ENCODE results near the gene S100A1. TPM values are rescaled to one million over a fixed set of nuclear protein-coding genes. Genes with fewer than 3 reads are reported as not detected.
"Not testable (repeated sequence)": the region's sequence is repeated elsewhere in the genome, so short reads cannot be mapped to it uniquely, and the experiment has no call there.

Gene S100A1
- total RNA-seq, 1 experiment from 2014 or later: not detected

DNA sequence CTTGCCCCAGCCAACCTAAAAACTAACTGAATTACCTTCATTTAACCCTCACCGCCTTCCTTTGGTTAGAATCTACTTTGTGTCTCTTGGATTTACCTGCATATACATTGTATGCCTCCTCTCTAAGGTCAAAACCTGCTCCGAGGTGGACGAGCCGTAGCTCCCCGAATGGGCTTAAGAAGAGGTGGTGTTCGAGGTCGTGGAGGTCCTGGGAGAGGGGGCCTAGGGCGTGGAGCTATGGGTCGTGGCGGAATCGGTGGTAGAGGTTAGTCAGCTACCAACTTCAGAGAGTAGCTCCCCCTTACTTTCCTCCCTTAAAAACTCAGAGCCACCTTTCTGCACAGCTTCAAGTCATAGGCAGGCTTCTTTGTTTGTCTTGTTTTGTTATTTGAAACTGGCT is 14.9 kb downstream of the S100A1 start:
- no peak for DNase-seq (ENCODE audit: low read depth)
- in situ Hi-C loops (cut with HindIII; ENCODE audit: low pct_unique_long_range_greater_than_20kb, low sequenced_read_pairs): no loop called here

DNA sequence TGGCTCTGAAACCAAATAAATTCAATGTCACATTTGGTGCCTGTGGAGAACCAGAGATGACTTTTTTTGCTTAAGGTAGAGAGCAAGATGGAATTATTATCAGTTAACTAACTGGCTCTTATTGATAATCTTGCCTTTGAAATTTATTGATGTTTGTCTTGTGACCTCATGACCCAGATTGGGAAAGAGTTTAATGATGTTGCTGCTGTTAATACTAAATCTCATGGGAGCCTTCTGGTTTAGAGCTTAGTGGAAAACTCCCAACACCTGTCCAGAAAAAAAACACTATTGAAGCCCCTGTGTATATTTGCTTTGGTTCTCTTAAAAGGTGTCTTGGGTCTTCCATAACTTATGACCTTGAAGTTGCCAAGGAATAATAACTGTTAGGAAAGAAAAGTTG is 15.6 kb downstream of the S100A1 start:
- no peak for DNase-seq (ENCODE audit: low read depth)
- in situ Hi-C loops (cut with HindIII; ENCODE audit: low pct_unique_long_range_greater_than_20kb, low sequenced_read_pairs): no loop called here

DNA sequence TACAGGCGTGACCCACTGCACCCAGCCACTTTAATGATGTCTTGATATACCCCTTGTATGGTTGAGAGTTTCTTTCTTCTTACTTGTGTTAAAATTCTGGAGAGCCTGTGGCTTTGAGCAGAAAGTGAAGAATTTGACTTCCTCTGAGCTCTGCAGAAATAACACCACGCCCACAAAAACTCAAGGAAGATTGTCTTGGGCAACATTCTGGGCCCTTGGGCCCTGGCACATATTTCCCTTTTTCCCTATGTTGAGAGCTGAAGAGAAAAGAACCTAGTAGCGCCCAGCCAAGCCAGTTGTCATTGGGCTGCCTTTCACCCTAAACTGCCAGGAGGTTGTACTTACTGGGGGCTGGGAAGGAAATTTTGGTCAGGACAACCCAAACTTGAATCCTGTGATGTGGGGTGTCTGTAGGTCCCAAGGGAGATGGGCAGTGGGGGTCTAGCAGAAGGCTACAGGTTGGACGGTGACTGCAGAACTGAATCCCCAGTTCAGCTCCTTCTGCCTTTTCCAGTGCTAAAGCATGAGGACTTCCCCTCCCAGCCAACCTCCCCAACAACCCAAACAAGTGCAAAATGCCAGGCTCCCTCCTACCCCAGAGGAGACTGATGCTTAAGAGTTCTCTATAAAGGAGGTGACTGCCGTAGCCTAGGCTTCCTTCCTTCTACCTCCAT is 18.6 kb downstream of the S100A1 start:
- no peak for DNase-seq (ENCODE audit: low read depth)
- in situ Hi-C loops (cut with HindIII; ENCODE audit: low pct_unique_long_range_greater_than_20kb, low sequenced_read_pairs): no loop called here

- DNase-seq (ENCODE audit: low read depth): no peak
- in situ Hi-C loops (cut with HindIII; ENCODE audit: low pct_unique_long_range_greater_than_20kb, low sequenced_read_pairs): no loop called here
Measured at GRCh38 chr1:153647346-153647714, 19.1 kb downstream of the S100A1 start.

DNA sequence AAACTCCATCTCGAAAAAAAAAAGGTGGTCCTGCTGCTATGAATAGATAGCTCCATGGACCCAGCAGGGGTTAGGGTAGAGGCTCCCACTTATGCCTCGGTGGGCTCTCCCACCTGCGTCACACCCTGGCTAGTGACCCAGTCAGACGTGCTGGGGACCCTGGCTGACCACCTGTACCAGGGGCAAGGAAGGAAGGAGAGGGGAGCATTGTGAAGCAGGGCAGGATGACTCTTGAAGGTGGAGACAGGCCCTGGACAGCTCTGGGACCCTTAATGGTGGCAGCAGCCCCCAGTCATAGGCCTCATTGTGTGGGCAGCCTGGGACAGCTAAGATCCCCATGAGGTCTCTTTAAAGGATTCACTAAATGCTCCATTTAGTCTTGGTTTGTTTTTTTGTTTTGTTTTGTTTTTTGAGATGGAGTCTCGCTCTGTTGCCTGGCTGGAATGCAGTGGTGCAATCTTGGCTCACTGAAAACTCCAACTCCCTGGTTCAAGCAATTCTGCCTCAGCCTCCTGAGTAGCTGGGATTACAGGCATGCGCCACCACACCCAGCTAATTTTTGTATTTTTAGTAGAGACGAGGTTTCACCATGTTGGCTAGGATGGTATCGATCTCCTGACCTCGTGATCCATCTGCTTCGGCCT is 19.9 kb downstream of the S100A1 start:
- peak; percentile 25 for DNase-seq (ENCODE audit: low read depth)
- in situ Hi-C loops (cut with HindIII; ENCODE audit: low pct_unique_long_range_greater_than_20kb, low sequenced_read_pairs): no loop called here

GRCh38 chr1:153649137-153649862 is 21.1 kb downstream of the S100A1 start:
- in situ Hi-C loops (cut with HindIII; ENCODE audit: low pct_unique_long_range_greater_than_20kb, low sequenced_read_pairs): no loop called here
- no peak for DNase-seq (ENCODE audit: low read depth)

DNA sequence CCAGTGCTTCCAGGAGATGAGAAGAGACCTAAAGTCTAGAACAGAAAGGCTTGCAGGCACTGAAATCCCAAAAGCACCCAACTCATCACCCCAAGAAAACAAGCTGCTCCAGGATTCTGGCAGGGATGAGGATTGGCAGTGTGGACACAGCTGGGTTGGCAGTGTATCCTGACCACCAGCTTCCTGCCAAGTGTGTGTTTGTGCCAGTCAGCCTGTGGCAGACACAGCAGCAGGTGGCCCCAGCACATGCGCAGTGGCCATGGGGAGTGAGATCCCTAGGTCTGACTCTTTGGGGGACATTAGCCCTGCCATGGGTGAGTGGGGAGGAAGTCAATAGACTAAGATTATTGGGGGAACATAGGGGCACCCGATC is 21.6 kb downstream of the S100A1 start:
- in situ Hi-C loops (cut with HindIII; ENCODE audit: low pct_unique_long_range_greater_than_20kb, low sequenced_read_pairs): no loop called here

GRCh38 chr1:153651771-153652170 is 23.5 kb downstream of the S100A1 start:
- in situ Hi-C loops (cut with HindIII; ENCODE audit: low pct_unique_long_range_greater_than_20kb, low sequenced_read_pairs): no loop called here
- DNase-seq (ENCODE audit: low read depth): no peak

More for the DNA sequence above, 21.6 kb downstream of the S100A1 start:
- no peak for DNase-seq (ENCODE audit: low read depth)

GRCh38 chr1:153652805-153653500 is 24.7 kb downstream of the S100A1 start:
- no peak for DNase-seq (ENCODE audit: low read depth)
- in situ Hi-C loops (cut with HindIII; ENCODE audit: low pct_unique_long_range_greater_than_20kb, low sequenced_read_pairs): no loop called here

DNA sequence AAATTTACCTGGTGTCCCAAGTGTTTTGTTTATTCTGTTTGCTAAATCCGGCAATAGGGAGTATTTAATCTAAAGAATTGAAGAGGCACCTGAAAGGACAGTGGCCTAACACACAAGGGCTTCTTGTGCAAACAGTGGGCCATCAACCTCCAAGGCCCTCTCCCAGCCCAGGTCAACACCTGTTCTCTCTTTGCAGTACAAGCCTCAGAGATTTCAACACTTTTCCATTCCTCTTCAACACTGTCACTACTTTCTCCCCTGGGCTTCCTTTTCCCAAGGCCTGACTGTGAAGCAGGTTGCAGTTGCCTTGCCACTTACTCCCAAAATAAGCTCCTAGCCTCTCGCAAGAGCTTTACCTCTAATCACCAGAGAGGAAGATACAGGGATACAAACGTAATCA is 27.1 kb downstream of the S100A1 start:
- in situ Hi-C loops (cut with HindIII; ENCODE audit: low pct_unique_long_range_greater_than_20kb, low sequenced_read_pairs): no loop called here
- no peak for DNase-seq (ENCODE audit: low read depth)

DNA sequence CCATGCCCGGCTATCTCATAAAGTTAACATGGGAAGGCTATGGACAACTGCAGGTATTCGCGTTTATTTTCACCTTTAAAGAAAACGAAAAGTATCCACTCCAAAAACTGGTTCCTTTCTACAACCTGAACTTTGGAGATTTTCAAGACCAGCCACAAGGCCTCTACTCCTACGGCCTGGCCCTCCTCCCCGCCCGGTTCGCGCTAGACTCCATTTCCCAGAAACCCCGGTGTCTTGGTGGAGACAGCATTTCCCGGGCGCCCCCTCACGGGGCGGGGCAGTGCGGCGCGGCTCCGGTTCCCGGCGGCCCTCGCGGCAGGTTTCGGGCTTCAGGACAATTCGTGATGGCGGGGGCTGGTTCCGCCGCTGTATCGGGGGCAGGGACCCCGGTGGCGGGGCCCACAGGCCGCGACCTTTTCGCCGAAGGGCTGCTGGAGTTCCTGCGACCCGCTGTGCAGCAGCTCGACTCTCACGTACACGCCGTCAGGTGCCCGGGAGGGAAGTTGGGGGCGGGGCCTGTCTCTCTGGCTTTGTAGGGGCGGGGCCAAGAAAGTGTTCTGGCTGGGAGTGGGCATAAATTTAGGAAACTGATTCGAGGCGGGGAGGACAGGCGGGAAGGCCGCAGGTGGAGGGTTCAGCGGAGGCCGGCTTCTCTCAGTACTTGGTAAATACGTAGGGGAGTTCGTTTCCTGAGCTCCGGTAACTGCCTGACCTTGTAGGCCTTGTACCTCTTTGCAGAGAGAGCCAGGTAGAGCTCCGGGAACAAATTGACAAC is 30.4 kb downstream of the S100A1 start, which contains the start of gene SNAPIN:
Gene SNAPIN (plus strand): TSS at position 304 of the 775 bp plus-strand sequence. CDS start 41 bp downstream, at position 345.
- in situ Hi-C loops (cut with HindIII; ENCODE audit: low pct_unique_long_range_greater_than_20kb, low sequenced_read_pairs): no loop called here
- DNase-seq (ENCODE audit: low read depth): peak; percentile 85

DNA sequence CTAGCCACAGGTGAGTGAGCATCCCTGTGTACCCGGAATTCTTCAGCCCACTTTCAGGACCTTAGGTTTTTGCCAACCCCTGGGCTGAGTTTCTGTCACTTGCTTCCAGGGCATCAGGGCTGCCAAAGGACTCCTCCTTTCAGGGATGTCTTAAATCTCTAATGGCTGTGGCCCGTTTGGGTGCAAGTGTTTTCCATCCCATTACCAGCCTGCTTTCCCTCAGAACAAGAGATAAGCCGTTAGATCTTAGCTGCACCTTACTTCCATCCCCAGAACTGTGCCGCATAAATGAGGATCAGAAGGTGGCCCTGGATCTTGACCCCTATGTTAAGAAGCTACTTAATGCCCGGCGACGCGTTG is 30.9 kb downstream of the S100A1 start:
- in situ Hi-C loops (cut with HindIII; ENCODE audit: low pct_unique_long_range_greater_than_20kb, low sequenced_read_pairs): no loop called here
- no peak for DNase-seq (ENCODE audit: low read depth)

GRCh38 chr1:153659656-153660055 is 31.4 kb downstream of the S100A1 start:
- DNase-seq (ENCODE audit: low read depth): no peak
- in situ Hi-C loops (cut with HindIII; ENCODE audit: low pct_unique_long_range_greater_than_20kb, low sequenced_read_pairs): no loop called here

DNA sequence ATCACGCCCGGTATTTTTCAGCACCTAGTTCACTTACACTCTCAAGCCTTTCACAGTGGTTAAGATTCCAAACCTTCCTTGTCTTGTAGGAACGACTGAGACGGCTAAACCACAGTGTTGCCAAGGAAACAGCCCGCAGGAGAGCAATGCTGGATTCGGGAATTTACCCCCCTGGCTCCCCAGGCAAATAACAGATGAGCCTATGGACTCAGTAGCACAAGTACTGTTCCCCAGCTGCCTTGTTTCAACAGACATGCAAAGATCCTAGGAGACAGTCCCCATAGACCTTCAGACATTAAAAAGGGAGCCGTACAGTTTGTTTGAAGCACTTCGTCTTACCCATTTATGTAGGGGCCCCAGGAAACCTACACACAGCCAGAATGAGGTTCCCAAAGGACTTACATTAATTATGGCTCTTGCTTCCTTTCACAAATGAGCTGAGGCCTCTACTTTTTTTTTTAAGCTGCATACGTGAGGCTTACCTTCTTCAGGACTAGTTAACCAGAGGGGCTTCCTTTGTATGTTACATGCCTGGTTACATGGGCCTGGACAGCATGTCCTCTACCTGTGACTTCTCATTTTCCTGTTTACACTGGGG is 33.0 kb downstream of the S100A1 start:
- no peak for DNase-seq (ENCODE audit: low read depth)
- in situ Hi-C loops (cut with HindIII; ENCODE audit: low pct_unique_long_range_greater_than_20kb, low sequenced_read_pairs): no loop called here

GRCh38 chr1:153662269-153662668 is 34.0 kb downstream of the S100A1 start:
- in situ Hi-C loops (cut with HindIII; ENCODE audit: low pct_unique_long_range_greater_than_20kb, low sequenced_read_pairs): no loop called here
- no peak for DNase-seq (ENCODE audit: low read depth)

DNA sequence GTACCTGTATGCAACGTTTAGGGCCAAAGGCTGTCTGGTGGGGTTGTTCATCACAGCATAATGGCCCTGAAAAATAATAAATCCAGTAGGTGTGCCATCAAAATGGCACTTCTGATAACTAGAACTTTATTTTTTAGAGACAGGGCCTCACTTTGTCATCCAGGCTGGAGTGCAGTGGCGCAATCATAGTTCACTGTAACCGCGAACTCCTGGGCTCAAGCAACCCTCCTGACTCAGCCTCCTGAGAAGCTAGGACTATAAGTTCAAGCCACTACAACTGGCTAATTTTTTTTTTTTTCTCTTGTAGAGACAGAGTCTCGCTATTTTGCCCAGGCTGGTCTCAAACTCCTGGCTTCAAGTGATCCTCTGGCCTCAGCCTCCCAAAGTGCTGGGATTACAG is 35.0 kb downstream of the S100A1 start:
- DNase-seq (ENCODE audit: low read depth): no peak
- in situ Hi-C loops (cut with HindIII; ENCODE audit: low pct_unique_long_range_greater_than_20kb, low sequenced_read_pairs): no loop called here

DNA sequence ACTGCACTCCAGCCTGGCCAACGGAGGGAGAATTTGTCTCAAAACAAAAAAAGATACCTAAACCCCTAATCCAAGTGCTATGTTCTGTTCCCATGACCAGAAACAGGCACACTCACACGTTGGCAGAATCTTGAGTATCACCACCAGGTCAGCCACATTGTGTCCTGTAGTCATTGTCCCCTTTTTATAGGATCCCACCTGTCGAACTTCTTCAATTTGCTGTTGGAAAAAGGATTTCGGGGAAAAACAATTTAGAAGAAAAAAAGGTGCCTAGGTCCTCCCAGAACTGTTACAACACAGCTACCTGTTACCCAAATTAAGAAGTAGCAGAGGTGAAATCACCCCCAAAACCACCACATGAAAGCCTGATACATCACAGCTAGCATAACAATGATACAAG is 39.2 kb downstream of the S100A1 start:
- no peak for DNase-seq (ENCODE audit: low read depth)
- in situ Hi-C loops (cut with HindIII; ENCODE audit: low pct_unique_long_range_greater_than_20kb, low sequenced_read_pairs): no loop called here

GRCh38 chr1:153668672-153669071 is 40.4 kb downstream of the S100A1 start:
- DNase-seq (ENCODE audit: low read depth); in situ Hi-C loops (cut with HindIII; ENCODE audit: low pct_unique_long_range_greater_than_20kb, low sequenced_read_pairs): not testable (repeated sequence)

All from Caki2 (cell line).